Medulla oblongata (tissue), 1 donor: ENCODE measurements around the gene KBTBD12.
A peak's percentile ranks its signal among the peaks of the same experiment; 100 is the strongest.

Experiments
- DNase-seq: peaks from one replicate; pipeline ENCODE4 v3.0.0-alpha.2; 2015; ENCODE audit errors: extremely low spot score

The KBTBD12 gene

GRCh38 chr3:127985655-127986225 is 70.7 kb downstream of the KBTBD12 start:
- no peak for DNase-seq

DNA sequence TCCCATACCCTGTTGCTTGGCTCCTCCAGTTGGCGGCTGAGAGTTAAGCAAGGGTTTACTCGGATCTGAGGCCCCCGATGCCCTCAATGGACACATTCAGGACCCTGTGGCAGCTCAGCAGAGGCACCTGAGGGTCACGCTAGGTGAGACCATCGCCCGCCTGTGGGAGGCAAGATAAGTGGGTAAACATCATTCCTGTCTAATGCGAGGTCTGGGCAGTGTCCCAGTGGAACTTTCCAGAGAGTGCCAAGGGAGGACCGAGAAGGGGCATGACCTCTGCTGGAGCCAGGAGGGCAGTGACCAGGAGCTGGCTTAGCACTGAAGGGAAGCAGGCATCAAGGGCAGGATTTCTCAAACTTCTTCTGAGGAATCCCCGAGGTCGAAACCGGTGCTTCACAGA is 71.8 kb downstream of the KBTBD12 start:
- peak; percentile 27 for DNase-seq

- DNase-seq = peak; percentile 63
These were observed 72.4 kb downstream of the KBTBD12 start for GRCh38 chr3:127987309-127987995.

DNA sequence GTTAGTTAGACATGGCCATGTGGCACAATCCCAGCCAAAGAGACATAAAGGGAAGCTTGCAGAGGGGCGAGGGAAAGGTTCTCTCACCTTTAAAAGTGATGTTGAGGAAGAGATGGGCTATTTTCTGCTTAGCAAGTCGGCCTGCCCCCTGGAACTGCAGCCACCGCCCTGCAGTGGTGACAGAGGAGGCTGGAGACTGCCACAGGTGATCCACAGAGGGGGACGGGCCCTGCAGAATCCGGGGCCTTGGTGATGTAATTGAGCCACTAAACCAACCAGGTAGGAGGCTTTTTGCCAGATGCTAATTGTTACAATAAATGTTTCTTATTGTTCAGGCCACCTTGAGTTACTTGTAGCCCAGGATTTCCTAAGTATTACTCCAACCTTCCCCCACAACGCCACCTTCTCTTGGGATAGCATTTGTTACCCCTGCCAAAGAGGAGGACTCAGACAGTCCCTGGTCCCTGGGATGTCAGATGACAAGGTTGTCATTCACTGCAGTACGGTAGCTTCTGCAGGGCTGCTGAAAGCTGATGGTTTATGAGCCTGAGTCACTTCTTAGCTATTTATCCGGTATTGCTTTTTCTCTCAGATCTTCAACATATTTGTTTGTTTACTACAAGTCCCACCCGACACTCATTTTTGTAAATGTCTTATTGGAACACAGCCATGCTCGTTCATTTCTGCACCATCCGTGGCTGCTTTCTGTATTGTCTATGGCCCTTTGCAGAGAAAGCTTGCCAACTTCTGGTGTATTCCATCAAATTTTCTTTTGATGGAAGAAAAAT is 73.9 kb downstream of the KBTBD12 start:
- DNase-seq = no peak

- DNase-seq = no peak
These were observed 75.0 kb downstream of the KBTBD12 start for GRCh38 chr3:127990051-127990450.

DNA sequence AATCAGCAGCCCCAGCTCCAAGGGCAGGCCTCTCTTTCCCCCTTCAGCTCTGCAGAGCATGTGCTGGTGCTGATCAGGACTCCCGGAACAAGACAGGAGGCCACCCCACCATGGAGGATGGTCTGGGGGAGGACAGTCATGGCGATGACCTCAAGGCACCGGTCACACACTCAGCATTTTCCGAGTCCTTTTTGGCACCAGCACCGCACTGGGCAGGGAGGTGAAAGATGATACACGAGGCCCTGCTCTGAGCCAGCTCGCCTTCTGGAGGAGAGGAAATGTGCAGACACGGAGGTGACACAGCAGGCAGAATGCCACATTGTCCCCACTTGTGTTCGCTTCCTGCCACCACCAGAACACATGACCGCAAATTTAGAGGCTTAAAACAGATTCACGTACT is 75.4 kb downstream of the KBTBD12 start:
- no peak for DNase-seq

DNA sequence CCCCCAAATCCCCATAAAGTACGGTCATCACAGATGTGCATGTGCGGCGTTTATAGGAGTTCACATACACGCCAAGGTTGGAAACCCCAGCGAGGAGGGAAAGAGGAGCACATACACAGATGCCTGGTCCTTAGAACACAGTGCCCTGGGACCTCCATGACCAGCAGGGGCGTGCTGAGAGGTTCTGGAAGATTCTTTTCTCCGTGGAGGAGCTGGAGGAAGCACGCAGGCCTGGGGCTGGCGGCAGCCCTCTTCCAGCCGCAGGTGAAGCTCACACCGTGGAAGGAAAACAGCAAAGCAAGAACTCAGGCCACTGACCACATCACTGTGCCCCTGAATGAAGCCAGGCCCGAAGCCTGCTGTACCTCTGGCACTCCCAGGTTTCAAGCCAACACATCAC is 76.2 kb downstream of the KBTBD12 start:
- no peak for DNase-seq

GRCh38 chr3:127991681-127992080 is 76.6 kb downstream of the KBTBD12 start:
- no peak for DNase-seq

DNA sequence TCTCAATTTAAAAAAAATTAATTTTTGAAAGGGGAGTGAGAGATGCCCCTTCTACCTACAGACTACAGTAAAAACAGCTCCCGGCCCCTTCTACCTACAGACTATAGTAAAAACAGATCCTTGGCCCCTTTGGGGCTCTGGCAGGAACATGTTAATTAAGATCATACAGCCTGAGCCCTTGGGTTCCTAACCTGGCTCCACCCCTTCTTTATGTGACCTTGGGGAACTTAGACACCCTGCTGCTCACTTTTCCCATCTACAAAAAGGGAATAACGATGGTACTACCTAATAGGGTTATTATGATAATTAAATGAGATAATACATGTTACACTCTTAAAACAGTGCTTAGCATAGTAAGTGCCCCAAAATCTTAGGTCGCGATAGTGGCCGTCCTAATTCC is 77.1 kb downstream of the KBTBD12 start:
- DNase-seq = no peak

DNA sequence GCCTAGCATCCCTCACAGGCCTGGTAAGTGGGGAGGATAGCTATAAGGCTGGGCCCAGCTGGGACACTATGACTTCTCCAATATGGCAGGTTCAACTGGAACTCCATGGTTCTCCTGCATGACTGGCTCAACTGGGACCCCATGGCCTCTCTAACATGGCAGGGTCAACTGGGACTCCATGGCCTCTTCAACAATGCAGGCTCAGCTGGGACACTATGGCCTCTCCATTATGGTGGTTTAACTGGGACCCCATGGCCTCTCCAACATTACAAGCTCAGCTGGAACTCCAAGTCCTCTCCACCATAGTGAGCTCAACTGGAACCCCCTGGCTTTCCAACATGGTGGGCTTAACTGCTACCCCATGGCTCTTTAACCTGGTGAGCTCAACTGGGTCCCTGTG is 79.0 kb downstream of the KBTBD12 start:
- no peak for DNase-seq

DNA sequence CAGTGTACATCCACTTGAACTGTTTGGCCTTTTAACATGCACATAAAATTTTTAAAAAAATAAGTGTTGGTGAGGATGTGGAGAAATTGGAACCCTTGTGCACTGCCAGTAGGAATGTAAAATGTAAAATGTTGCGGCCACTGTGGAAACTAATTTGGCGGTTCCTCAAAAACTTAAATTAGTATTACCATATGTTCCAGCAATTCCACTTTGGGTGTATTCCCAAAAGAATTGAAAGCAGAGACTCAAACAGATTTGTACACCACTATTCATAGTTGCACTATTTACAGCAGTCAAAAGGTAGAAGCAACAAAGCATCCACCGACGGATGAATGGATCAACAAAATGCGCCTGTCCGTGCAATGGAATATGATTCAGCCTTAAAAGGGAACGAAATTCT is 82.0 kb downstream of the KBTBD12 start:
- no peak for DNase-seq

DNA sequence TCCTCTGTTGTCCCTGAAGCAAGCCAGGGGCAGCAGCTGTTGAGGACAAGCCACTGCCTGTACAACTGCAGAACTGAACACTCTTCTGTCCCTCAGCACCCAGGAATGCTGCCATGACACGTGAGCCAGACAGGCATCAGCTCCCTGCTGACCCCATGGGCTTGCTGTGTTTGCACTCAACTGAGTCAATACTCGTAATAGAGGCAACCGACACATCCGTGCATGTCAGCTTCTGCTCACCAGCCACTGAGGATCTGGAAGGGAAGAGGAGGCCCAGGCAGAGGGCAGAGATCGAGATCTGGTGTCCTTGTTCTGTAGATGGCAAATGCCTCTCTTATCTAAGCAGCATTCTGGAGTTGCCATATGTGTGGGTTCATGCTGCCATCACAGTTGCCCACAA is 82.9 kb downstream of the KBTBD12 start:
- no peak for DNase-seq

DNA sequence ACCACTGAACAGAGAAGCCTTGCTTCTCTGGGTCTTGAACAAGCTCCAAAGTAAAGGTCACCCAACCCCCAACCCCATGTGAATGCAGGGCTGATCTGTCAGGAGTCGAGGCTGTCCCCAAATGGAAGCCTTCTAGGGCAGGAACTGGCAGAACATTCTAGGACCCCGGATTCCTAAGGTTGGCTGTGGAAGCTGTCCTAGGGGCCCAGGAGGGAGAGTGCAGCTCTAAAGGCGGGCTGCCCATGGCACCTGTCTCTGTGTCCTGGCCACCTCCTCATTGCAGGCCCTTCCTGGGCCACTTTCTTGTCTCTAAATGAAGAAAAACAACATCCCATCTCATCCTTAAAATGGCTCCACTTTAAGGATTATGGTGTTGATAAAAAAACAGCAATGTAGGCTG is 83.6 kb downstream of the KBTBD12 start:
- no peak for DNase-seq

GRCh38 chr3:127999509-128000106 is 84.6 kb downstream of the KBTBD12 start:
- DNase-seq = peak; percentile 48

GRCh38 chr3:128001576-128001975 is 86.5 kb downstream of the KBTBD12 start:
- DNase-seq = no peak

DNA sequence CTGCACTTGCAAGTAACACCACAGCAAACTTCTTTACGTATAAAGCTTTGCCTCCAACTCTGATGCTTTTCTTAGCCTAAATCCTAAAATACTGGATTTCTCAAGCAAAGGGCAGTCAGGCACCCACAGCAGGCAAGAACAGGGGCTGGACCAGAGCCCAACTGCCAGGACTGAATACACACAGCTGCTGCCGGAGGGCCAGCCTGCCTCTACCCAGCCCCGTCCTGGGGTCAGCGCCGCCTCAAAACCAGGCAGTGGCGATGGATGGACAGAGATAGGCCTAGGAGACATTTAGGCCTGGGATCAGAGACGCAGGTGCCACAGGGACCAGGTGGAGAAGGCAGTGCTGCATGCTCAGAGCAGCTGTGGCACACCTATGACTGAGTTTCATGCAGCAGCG is 89.6 kb downstream of the KBTBD12 start:
- no peak for DNase-seq

DNA sequence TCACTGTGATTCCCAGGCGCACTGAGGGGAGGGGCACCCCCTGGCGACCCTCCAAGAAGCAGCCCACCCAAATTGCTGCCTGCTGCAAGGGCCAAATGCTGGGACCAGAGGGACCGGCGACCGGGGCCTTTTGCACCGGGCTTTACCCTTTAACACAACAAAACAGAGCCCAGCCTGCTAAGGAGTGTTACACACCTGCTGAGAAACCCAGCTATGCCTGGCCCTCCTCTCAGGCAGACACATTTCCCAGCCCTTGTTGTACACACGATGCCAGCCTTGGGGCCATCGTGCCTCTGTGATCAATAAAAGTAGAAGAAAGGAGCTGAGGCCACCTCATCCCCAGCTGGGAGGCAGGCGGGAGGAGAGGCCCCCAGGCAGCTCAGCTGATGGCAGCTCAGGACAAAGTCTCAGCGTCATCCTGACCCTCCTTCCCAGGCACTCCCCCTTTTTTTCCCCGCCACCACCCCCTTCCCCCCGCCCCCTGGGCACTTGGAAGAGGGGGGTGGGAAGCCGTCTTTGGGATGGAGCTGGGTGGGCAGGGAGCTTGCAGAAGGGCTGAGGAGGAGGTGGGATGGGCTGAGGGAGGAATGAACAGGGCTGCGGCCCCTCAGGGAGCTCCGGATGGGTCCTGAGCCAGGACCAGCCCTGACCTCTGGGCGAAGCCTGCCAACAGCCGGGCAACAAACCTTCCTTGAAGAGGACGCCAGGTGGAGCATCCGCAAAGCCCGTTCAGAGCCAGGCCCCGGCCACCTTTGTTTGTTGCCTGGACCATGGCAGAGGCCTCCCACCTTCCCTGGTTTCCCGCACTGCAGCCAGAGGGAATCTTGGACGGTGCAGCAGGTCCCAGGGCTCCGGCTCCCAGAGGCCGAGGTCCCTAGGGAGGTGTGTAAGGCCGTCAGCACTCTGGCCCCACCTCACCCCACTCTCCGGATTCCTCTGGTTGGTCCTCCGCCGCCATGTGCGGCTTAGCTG is 91.3 kb downstream of the KBTBD12 start:
- DNase-seq = no peak

GRCh38 chr3:128007033-128007424 is 92.0 kb downstream of the KBTBD12 start:
- DNase-seq = no peak

- DNase-seq = no peak
These were observed 95.2 kb downstream of the KBTBD12 start for GRCh38 chr3:128009952-128010846.

DNA sequence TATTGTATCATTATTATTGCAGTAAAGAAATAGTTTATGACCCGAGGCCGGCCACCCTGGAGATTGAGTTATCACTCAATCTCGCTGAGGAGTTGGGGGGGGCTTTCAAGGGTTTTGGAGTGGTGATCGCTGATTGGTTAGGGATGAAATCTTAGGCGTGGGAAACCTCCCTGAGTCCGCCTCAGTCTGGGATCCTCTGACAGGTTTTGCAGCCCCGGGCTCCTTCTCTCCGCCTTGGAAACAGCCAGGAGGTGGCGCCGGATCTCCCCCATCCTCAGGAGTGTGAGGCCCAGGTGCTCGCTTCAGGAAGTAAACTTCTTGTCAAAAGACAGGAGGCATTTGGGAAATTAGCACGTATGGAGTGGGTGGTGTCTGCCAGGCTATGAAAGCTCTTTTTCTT is 96.1 kb downstream of the KBTBD12 start:
- no peak for DNase-seq
